Skeletal muscle satellite cell (primary cell): Measurements from ENCODE around the gene DYNC1I1.

Source experiments
- H3K27me3 ChIP-seq: 2 replicates; pipeline ENCODE4 v1.7.0; 2013; ENCODE audit warnings: low read length; ENCODE audit not compliant: control insufficient read depth, insufficient read depth
- H3K36me3 ChIP-seq: 2 replicates; pipeline ENCODE4 v1.7.0; 2013; ENCODE audit warnings: mild to moderate bottlenecking, control low read depth, low read length; ENCODE audit not compliant: insufficient read depth
- H3K4me1 ChIP-seq: 2 replicates; pipeline ENCODE4 v1.7.0; 2013; ENCODE audit warnings: low read length; ENCODE audit not compliant: control insufficient read depth, insufficient read depth
- H3K4me2 ChIP-seq: 2 replicates; pipeline ENCODE4 v1.7.0; 2013; ENCODE audit warnings: mild to moderate bottlenecking, low read length
- H3K4me3 ChIP-seq: 2 replicates; pipeline ENCODE4 v1.7.0; 2013; ENCODE audit warnings: low read length
- H3K9ac ChIP-seq: 2 replicates; pipeline ENCODE4 v1.7.0; 2013; ENCODE audit warnings: mild to moderate bottlenecking, low read depth, low read length, moderate library complexity
- H3K9me3 ChIP-seq: replicated peaks from 2 replicates; pipeline ENCODE4 v1.7.0; 2013; ENCODE audit warnings: mild to moderate bottlenecking, control low read depth, low read length

Gene DYNC1I1

DNA sequence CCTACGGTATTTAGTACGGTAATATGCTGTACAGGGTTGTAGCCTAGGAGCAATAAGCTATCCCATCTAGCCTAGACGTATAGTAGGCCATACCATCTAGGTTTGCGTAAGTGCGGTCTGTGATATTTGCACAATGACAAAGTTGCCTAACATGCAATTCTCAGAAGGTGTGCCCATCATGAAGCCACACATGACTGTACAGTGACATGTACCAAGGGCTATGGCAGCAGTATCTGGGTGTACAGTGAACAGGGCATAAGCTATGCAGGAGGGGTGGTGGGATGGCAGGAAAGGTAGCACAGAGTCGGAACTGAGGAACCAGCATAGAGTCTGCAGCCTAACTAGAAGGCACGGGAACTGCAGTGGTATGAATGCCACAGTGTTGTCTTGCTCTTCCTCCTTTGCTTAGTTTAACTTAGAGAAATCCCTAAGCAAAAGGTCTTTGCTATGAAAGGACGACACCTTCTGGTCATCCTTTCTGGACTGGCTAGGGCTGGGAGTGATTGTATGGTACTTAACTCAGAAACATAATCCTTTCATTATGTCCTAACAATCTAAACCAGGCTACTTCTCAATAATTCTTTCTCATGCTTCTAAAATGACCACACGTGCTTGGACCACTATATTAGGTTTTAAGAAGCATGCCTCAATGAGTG, 93.5 kb downstream of the DYNC1I1 start:
- no peak overlapping the region for H3K4me2 ChIP-seq
- H3K36me3 ChIP-seq = no peaks in the 10 kb centered on the region
- H3K9ac ChIP-seq = no peak overlapping the region
- peaks cover 6% of the 10 kb centered on the region for H3K4me1 ChIP-seq
- no peak overlapping the region for H3K4me3 ChIP-seq
- no peaks in the 10 kb centered on the region for H3K9me3 ChIP-seq
- no peaks in the 10 kb centered on the region for H3K27me3 ChIP-seq

GRCh38 chr7:95867309-95867708, 95.0 kb downstream of the DYNC1I1 start:
- H3K4me1 ChIP-seq = no peaks in the 10 kb centered on the region
- H3K27me3 ChIP-seq = no peaks in the 10 kb centered on the region
- no peaks in the 10 kb centered on the region for H3K36me3 ChIP-seq
- H3K4me2 ChIP-seq = no peak overlapping the region
- no peaks in the 10 kb centered on the region for H3K9me3 ChIP-seq
- H3K9ac ChIP-seq = no peak overlapping the region
- H3K4me3 ChIP-seq = no peak overlapping the region

GRCh38 chr7:95871075-95871848, 98.9 kb downstream of the DYNC1I1 start:
- Histone ChIP-seq H3K4me2 (no peak overlapping the region), H3K9ac (no peak overlapping the region), H3K27me3 (no peaks in the 10 kb centered on the region), H3K4me1 (peaks cover 7% of the 10 kb centered on the region), H3K9me3 (no peaks in the 10 kb centered on the region), H3K4me3 (no peak overlapping the region), H3K36me3 (no peaks in the 10 kb centered on the region)

DNA sequence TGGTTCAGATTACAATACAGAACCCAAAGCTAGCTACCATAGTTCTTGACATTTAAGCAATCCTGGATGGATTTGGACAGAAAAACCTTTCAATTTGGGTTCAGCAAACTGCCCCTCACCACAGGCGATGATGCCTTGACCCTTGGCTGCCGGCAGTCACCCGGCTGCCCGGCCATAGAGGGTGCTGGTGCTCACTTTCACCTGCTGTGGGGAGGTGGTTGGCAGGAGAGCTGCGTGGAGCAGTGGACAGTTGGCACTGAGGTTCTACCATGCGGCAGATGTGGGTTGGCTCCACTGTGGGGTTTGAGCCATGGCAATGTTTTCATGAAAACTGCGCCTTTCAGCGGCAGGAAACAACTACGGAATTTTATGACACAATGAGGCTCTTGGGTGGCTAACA, 99.5 kb downstream of the DYNC1I1 start:
- Histone ChIP-seq H3K4me1 (peaks cover 7% of the 10 kb centered on the region), H3K27me3 (no peaks in the 10 kb centered on the region), H3K36me3 (no peaks in the 10 kb centered on the region), H3K9ac (no peak overlapping the region), H3K9me3 (no peaks in the 10 kb centered on the region), H3K4me2 (no peak overlapping the region), H3K4me3 (no peak overlapping the region)

DNA sequence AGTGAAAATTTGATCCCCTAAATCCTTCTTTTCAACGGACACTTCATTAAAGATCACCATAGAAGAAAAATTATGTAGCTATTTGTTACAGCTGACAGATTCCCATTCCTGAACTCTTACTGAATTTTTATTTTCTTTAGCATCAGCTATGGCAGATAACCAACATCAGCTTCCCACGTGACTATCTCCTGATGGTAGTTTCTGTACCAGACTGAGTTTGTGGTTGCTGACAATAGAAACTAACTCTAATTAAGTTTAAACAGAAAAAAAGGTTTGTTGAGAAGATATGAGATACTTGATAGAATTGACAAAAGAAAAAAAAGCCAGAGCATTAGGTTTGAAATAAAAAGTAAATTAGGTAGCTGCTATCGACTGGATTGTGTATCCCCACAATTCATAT, 101.8 kb downstream of the DYNC1I1 start:
- peaks cover 7% of the 10 kb centered on the region for H3K4me1 ChIP-seq
- H3K9ac ChIP-seq = no peak overlapping the region
- H3K9me3 ChIP-seq = no peaks in the 10 kb centered on the region
- H3K4me2 ChIP-seq = no peak overlapping the region
- H3K27me3 ChIP-seq = no peaks in the 10 kb centered on the region
- H3K36me3 ChIP-seq = no peaks in the 10 kb centered on the region
- H3K4me3 ChIP-seq = no peak overlapping the region

DNA sequence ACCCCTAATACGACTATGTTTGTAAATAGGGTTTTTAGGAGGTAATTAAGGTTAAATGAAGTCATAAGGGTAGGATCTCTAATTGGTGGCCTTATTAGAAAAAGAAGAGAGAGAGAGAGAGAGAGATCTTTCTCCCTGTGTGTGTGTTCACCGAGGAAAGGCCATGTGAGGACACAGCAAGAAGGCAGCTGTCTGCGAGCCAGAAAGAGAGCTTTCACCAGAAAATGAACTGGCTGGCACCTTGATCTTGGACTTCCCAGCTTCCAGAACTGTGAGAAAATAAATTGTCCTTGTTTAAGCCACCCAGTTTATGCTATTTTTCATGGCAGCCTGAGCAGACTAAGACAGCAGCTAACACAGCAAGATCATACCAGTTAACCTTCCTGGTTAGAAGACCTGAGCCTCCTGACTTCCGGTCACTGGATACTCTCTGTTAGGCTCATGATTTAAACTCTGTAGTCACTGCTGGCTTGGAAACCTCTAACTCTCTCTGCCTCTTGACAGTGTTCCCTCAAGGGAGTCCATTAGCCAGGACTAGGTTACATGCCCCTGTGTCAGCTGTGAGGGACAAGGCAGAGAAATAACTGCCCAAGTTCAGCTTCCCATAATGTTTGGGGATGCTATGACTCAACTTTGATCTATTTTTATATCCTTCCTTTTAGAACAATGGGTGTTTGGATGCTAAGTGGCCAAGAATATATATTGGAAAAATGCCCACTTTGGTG, 102.3 kb downstream of the DYNC1I1 start:
- Histone ChIP-seq H3K9me3 (no peaks in the 10 kb centered on the region), H3K36me3 (no peaks in the 10 kb centered on the region), H3K4me1 (peaks cover 7% of the 10 kb centered on the region), H3K9ac (no peak overlapping the region), H3K4me3 (no peak overlapping the region), H3K27me3 (no peaks in the 10 kb centered on the region), H3K4me2 (no peak overlapping the region)

DNA sequence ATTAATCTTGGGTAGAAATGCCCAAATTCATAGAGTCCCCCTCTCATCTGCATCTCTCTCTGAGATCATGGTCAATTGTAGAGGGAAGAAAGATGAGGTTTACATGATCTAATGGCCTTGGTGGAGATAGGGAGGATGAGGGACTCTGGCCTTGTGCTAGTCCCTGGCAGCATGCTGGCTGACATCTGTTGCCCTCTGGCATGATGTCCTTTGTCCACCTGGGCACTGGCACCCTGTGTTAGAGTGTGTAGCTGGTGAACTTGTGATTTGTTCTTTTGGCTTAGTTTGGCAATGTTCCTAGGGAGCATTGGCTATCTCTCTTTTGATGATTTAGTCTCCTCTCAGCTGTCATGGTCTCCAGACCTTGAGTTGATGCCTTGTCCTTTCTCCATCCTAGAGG, 103.2 kb downstream of the DYNC1I1 start:
- no peak overlapping the region for H3K4me3 ChIP-seq

GRCh38 chr7:95878677-95879076, 106.3 kb downstream of the DYNC1I1 start:
- Histone ChIP-seq H3K4me3 (no peak overlapping the region), H3K27me3 (no peaks in the 10 kb centered on the region), H3K4me2 (no peak overlapping the region), H3K4me1 (peaks cover 7% of the 10 kb centered on the region), H3K9me3 (no peaks in the 10 kb centered on the region), H3K9ac (no peak overlapping the region), H3K36me3 (no peaks in the 10 kb centered on the region)

More for the DNA sequence above, 103.2 kb downstream of the DYNC1I1 start:
- no peaks in the 10 kb centered on the region for H3K36me3 ChIP-seq
- H3K27me3 ChIP-seq = no peaks in the 10 kb centered on the region
- no peaks in the 10 kb centered on the region for H3K9me3 ChIP-seq
- H3K4me2 ChIP-seq = no peak overlapping the region
- H3K9ac ChIP-seq = no peak overlapping the region
- peaks cover 7% of the 10 kb centered on the region for H3K4me1 ChIP-seq

GRCh38 chr7:95881597-95881996, 109.2 kb downstream of the DYNC1I1 start:
- Histone ChIP-seq H3K9ac (no peak overlapping the region), H3K9me3 (no peaks in the 10 kb centered on the region), H3K27me3 (no peaks in the 10 kb centered on the region), H3K4me3 (no peak overlapping the region), H3K4me1 (no peaks in the 10 kb centered on the region), H3K36me3 (no peaks in the 10 kb centered on the region), H3K4me2 (no peak overlapping the region)

GRCh38 chr7:95883217-95883616, 110.9 kb downstream of the DYNC1I1 start:
- Histone ChIP-seq H3K4me3 (no peak overlapping the region), H3K9ac (no peak overlapping the region), H3K27me3 (no peaks in the 10 kb centered on the region), H3K36me3 (no peaks in the 10 kb centered on the region), H3K4me1 (no peaks in the 10 kb centered on the region), H3K4me2 (no peak overlapping the region), H3K9me3 (no peaks in the 10 kb centered on the region)

DNA sequence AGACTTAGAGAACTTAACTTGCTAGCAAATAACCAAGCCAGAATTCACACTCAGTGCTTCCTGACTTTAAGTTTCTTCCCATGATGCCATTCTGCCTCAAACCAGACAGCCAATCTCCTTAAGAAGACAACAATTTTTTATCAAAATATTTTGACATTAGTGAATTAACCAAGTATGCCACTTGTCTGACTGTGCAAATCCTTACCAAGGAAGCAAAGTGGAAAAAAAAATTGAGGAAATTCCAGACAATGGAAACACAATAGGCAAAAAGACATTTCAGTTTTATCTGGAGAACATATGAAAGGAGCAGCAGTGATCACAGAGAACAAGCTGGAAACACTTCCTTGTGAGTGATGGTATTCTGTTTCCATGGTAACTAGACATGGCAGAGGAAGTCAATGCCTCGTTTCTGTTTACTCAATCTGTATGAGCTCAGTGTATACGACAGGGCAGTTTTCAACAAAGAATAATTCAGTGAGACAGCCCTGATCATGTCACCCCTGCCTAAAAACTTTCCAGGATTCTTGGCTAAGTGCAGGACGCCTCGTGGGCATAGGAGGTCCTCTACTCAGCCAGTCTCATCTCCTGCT, 114.2 kb downstream of the DYNC1I1 start:
- H3K27me3 ChIP-seq = no peaks in the 10 kb centered on the region
- no peaks in the 10 kb centered on the region for H3K9me3 ChIP-seq
- no peak overlapping the region for H3K4me2 ChIP-seq
- no peaks in the 10 kb centered on the region for H3K4me1 ChIP-seq
- H3K36me3 ChIP-seq = no peaks in the 10 kb centered on the region
- H3K9ac ChIP-seq = no peak overlapping the region
- no peak overlapping the region for H3K4me3 ChIP-seq
